GF-D8 (cell line): ENCODE measurements around the gene SAMD8.
"Not testable (repeated sequence)": the region's sequence is repeated elsewhere in the genome, so short reads cannot be mapped to it uniquely, and the experiment has no call there.

Experiments used
- DNase-seq: peaks from one replicate; lab custom pipeline; 2025; lab: John Stamatoyannopoulos, UW

SAMD8 gene

DNA sequence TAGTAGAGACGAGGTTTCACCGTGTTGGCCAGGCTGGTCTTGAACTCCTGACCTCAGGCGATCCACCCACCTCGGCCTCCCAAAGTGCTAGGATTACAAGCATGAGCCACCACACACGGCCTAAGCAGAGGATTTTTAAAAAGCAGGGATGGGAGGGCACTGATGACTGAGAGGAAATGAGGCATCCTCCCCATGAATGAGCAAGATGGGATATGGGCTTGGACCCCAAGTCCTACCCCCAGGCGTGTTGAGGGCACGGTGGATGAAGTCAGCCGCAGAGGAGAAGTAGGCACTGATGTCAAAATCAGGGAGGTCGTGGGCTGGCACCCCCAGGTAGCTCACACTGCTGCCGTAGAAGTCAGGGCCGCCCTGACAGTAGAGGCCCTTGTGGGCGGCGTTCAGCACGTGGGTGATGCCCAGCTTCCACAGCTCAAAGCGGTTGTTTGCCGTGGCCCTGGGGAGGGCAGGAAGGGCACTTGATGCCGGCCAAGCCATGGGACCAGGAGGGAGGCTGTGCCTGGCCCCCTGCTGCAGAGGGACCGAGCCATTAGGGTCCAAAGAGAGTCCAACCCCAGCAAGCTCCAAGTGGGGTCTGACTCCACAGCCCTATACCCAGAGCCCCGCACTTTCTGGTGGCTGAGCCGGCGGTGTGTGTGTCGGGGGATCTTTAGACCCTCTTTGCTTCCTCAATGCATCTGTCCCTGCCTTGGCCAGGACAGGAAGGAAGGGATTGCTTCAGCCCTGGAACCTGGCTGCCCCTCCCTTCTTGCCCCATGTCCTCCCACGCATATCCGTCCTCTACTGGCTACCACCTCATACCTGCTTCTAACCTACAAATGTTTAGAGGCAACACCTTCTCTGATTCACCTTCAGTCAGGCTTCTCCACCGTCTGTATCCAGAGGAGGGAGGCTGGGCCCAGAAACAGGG, 3.4 kb upstream of the SAMD8 start:
- no peak for DNase-seq

GRCh38 chr10:75108684-75109458, 2.6 kb upstream of the SAMD8 start:
- no peak for DNase-seq

DNA sequence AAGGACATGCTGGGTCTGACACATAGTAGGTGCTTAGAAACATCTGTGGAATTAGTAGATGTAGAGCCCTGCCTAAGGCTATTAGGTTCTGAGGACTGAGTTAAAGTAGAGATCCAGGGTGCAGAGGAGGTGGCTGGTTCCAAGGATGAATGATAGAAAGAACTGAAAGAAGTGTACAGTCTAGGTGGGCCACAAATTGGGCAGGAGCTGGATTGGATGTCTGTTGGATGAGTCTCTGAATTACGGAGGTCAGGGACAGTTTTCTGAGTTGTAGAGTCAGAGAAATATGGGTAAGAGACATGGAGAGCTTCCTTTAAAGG, 2.0 kb upstream of the SAMD8 start:
- DNase-seq = no peak

DNA sequence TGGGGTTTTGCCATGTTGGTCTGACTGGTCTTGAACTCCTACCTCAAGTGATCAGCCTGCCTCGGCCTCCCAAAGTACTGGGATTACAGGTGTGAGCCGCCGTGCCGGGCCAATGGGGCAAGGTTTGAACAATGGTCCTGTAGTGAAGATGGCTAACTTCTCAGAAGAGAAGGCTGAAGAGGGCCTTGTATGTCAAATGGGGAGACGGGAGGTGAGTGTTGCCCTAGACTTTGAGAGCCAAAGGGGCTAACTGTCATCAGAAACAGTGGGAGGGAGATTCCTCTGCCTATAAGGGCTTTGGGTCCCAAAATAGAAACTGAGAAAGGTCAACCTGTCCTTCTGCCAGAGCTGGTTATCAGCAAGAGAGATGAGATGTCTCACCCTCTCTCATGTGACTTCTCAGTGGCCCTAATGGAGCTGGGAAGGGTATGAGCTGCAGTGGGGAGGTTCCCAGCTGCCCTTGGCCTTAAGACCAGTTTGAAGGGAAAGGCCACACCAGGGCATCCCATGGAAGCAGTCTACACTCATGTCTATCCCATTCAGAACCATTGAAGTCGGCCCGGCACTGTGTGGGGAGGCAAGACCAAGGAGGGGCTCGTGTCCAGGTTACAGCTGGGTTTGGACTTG, 1.3 kb upstream of the SAMD8 start:
- no peak for DNase-seq

DNA sequence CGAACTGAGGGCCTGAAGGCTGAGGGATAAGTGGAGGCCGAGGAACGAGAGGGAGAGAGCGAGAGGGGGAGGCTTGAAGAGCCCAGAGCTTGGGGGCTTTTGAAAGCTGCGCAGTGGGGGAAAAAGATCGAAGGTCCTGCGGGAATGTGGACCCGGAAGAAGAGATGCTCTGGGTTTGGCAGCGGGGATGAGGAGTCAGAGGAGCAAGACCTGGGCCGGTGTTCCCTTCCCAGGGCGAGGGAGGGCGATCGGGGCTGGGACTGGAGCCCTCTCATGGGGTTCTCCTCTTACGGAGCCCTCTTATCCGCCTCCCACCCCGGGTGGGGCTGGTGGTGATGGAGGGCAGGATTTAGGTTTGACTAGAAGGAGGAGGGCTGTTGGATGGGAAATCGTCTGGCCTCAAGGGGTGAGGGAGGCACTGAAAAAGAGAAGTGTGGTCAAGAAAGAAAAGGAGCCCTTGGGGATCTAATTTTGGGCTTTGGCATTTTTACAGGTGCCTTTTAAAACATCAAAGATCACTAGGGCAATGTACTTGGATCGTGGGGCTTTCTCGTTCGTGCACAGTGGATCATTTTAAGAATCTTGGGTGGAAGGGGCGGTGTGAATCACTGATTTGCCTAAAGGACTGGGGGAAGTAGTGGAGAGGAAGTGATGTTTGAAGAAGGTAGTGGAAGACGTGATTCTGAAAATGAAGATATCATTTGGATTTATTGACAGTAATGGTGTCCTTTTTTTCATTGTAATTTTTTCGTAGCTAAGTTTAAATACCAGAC, 637 bp downstream of the SAMD8 start:
- DNase-seq = no peak

GRCh38 chr10:75115137-75115536, 3.7 kb downstream of the SAMD8 start:
- DNase-seq = no peak

DNA sequence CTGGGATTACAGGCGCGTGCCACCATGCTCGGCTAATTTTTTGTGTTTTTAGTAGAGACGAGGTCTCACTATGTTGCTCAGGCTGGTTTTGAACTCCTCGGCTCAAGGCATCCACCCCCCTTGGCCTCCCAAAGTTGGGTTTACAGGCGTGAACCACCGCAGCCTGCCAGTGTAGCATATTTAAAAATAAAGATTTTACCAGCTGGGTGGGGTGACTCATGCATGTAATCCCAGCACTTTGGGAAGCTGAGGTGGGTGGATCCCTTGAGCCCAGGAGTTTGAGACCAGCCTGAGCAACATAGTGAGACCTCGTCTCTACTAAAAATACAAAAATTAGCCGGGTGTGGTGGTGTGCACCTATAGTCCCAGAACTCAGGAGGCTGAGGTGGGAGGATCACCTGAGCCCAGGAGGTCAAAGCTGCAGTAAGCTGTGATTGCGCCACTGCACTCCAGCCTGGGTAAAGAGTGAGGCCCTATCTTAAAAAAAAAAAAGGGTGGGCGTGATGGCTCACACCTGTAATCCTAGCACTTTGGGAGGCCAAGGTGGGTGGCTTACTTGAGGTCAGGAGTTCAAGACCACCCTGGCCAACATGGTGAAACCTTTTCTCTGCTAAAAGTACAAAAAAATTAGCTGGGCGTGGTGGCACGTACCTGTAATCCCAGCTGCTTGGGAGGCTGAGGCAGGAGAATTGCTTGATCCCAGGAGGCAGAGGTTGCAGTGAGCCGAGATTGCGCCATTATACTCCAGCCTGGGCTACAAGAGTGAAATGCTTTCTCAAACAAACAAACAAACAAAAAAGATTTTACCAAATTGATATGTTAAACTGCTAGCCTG, 5.7 kb downstream of the SAMD8 start:
- DNase-seq = not testable (repeated sequence)

DNA sequence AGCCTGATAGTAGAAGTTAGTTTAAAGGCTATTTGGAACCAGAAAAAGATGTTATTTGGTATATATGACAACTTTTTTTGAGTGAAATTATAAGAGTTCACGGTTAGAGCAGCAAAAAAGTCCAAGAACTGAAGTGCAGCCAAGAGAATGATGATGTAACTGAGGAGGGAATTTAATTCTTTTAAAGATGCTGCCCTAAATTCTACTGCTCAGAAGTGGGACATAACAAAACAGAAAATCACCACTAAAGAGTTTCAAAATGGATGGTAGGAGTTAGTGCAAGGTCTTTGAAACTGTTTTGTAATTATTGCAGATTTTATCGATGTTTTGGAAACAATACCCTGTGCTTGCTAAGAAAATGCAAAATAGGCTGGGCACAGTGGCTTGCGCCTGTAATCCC, 6.5 kb downstream of the SAMD8 start:
- no peak for DNase-seq

- not testable (repeated sequence) for DNase-seq
Observed at GRCh38 chr10:75119444-75120066, 8.1 kb downstream of the SAMD8 start.

GRCh38 chr10:75121322-75121721, 9.9 kb downstream of the SAMD8 start:
- DNase-seq = no peak

DNA sequence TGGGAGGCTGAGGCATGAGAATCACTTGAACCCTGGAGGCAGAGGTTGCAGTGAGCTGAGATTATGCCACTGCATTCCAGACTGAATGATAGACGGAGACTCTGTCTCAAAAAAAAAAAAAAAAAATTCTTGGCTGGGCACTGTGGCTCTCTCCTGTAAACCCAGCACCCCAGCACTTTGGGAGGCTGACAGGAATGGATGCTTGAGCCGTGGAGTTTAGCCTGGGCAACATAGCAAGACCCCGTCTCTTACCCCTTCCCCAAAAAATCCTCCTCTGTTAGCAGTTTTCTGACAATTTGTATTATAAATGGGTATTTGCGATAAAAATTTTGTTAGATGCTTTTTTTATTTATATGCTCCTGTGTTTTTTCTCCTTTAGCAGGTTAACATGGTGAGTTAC, 11.0 kb downstream of the SAMD8 start:
- no peak for DNase-seq

- no peak for DNase-seq
Observed at GRCh38 chr10:75123088-75123682, 11.7 kb downstream of the SAMD8 start.

DNA sequence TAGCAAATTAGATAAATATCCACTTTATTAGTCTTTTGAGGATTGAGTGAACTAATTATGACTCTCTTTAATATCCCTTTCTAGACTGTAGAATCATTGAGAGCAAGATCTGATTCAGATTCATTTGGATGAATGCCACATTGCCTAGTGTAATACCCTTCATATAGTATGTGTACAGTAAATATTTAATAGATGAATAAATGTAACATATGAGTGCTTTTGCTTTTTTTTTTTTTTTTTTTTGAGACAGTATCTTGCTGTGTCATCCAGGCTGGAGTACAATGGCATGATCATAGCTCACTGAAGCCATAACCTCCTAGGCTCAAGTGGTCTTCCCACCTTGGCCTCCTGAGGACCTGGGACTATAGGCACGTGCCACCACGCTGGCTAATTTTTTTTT, 14.8 kb downstream of the SAMD8 start:
- DNase-seq = no peak

- DNase-seq = no peak
Observed at GRCh38 chr10:75127471-75127870, 16.0 kb downstream of the SAMD8 start.

- not testable (repeated sequence) for DNase-seq
Observed at GRCh38 chr10:75128985-75129384, 17.5 kb downstream of the SAMD8 start.

DNA sequence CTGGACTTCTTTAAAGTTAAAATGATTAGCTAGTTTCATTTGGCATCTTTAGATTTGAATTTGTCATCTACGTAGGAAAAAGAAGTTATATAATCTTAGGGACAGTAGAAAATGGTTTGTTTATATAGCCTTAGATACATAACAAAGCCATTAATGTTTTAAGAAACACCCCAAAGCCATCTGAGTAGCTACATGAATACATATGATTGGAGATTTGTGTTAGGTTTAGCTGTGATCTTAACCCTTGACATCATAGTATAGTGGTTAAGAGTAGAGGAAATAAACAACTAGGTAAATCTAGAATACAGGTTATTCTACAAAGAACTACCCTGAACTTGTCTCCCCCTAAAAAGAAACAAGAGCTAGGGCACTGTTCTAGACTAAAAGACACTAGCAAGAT, 18.1 kb downstream of the SAMD8 start:
- DNase-seq = no peak

DNA sequence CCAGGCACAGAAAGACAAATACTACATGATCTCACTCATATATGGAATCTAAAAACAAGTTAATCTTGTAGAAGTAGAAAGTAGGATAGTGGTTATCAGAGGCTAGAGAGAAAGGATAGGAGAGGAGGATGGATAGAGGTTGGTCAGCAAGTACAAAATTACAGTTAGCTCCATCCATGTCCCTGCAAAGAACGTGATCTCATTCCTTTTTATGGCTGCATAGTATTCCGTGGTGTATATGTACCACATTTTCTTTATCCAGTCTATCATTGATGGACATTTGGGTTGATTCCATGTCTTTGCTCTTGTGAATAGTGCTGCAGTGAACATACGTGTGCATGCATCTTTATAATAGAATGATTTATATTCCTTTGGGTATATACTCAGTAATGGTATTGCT, 22.2 kb downstream of the SAMD8 start:
- not testable (repeated sequence) for DNase-seq

DNA sequence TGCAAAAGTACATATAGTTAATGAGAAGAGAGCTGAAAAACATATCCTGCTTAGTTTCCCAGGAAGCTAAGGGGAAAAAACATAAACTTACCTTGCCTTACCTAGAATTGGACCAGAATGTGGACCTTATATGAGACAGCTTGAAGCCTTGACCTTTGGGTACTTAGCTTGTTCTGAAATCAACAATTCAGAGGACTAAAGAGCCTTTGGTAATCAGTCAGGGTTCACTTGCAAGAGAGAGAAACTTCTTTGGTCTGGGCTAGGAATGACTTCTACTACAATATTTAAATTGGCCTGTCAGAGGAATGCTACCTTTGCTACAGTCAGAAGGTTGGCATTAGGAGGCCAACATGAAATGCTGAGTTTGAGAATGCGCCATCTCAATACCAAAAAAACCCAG, 24.9 kb downstream of the SAMD8 start:
- DNase-seq = no peak

GRCh38 chr10:75137533-75138438, 26.3 kb downstream of the SAMD8 start:
- peak; percentile 27 for DNase-seq
